ENCODE data around the gene FRMPD1.

DNA sequence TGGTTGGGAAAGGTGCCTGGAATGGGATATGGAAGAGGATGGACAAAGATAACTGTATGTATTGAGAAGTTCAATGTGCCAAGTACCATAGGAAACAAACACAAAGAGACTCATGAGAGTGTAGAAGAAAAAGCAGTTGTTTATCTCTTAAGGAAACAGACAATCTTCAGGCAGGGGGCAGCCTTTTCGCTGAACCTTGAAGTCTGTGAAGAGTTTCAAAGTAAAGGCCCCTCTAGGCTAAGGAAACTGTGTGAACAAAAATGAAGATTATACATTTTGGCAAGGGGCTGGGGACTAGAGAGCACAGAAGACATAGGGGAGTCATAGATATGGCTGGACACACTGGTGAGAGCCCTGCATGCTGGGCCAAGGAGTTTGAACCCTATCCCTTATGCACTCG is 27.5 kb upstream of the FRMPD1 start:
- TF ChIP-seq POLR2A (IDR thresholded peaks at IDR 0.05): no peak
- TF ChIP-seq CTCF (IDR thresholded peaks at IDR 0.05): no peak

Measured in adrenal gland (tissue), 5 donors.